22Rv1 (cell line): ENCODE data around the gene MPZL1.

Experiments
- H3K27ac ChIP-seq: fragments of 450-650 bp; 2 replicates; pipeline ENCODE4 v1.5.1; 2017
- CTCF ChIP-seq: fragments of 450-650 bp; IDR thresholded peaks from 2 replicates; pipeline ENCODE4 v1.5.1; 2017; ENCODE audit warnings: mild to moderate bottlenecking
- ZFX ChIP-seq: fragments of 450-650 bp; IDR thresholded peaks from 2 replicates; pipeline ENCODE4 v1.6.1; 2017; ENCODE audit warnings: antibody characterized with exemption, borderline replicate concordance

Gene MPZL1

GRCh38 chr1:167713330-167714081 lies 8.3 kb upstream of the MPZL1 start:
- peak overlapping the region; percentile 92 for H3K27ac ChIP-seq
- TF ChIP-seq CTCF = no peak
- no peak for TF ChIP-seq ZFX

- no peak for TF ChIP-seq CTCF
- no peak for TF ChIP-seq ZFX
- H3K27ac ChIP-seq = peak overlapping the region; percentile 92
These were observed 7.7 kb upstream of the MPZL1 start for GRCh38 chr1:167714098-167714438.

GRCh38 chr1:167714439-167715156 lies 7.2 kb upstream of the MPZL1 start:
- H3K27ac ChIP-seq = peak overlapping the region; percentile 92
- TF ChIP-seq CTCF (no peak), ZFX (no peak)

- H3K27ac ChIP-seq = peak overlapping the region; percentile 92
- TF ChIP-seq ZFX = no peak
- TF ChIP-seq CTCF = peak; percentile 95
These were observed 6.4 kb upstream of the MPZL1 start for GRCh38 chr1:167715157-167715999.

GRCh38 chr1:167716000-167716271 lies 5.8 kb upstream of the MPZL1 start:
- H3K27ac ChIP-seq = peak overlapping the region; percentile 92
- TF ChIP-seq CTCF = no peak
- TF ChIP-seq ZFX = no peak

- H3K27ac ChIP-seq = peak overlapping the region; percentile 92; the same call in 1 of the 2 replicates
- no peak for TF ChIP-seq CTCF
- no peak for TF ChIP-seq ZFX
These were observed 4.4 kb upstream of the MPZL1 start for GRCh38 chr1:167717351-167717750.
